Nephron (organoid): Measurements from ENCODE around the gene ARHGEF40.
"Not testable (repeated sequence)": the region's sequence is repeated elsewhere in the genome, so short reads cannot be mapped to it uniquely, and the experiment has no call there.

Source experiments
- H3K27ac Mint-ChIP-seq, 3 experiments: 2 replicates each; pipeline ENCODE4 v1.8.0; 2020; ENCODE audit warnings: mixed read lengths in 3 of 3, mild to moderate bottlenecking in 2 of 3, moderate library complexity in 1 of 3
- H3K27me3 Mint-ChIP-seq: 2 replicates; pipeline ENCODE4 v1.8.0; 2021; ENCODE audit warnings: low read depth, mild to moderate bottlenecking, moderate library complexity, mixed read lengths
- H3K36me3 Mint-ChIP-seq: 2 replicates; pipeline ENCODE4 v1.8.0; 2020; ENCODE audit warnings: low read depth, mixed read lengths
- H3K4me1 Mint-ChIP-seq: 2 replicates; pipeline ENCODE4 v1.8.0; 2020; ENCODE audit warnings: mixed read lengths
- H3K4me3 Mint-ChIP-seq, 3 experiments: 2 replicates each; pipeline ENCODE4 v1.8.0; 2020; ENCODE audit warnings: mild to moderate bottlenecking in 3 of 3, mixed read lengths in 3 of 3, moderate library complexity in 2 of 3
- H3K9me3 Mint-ChIP-seq: 2 replicates; pipeline ENCODE4 v1.8.0; 2020; ENCODE audit warnings: mixed read lengths
- CTCF ChIP-seq, 3 experiments: fragments of 200-600 bp; sonication (generic); IDR thresholded peaks; one replicate each; pipeline ENCODE4 v1.5.0; 2021; ENCODE audit warnings: antibody characterized with exemption in 3 of 3; ENCODE audit not compliant: unreplicated experiment in 3 of 3

The ARHGEF40 gene

GRCh38 chr14:21037156-21037555 is 32.9 kb upstream of the ARHGEF40 start:
- H3K36me3 Mint-ChIP-seq, result no peaks in the 10 kb centered on the region
- no peaks in the 10 kb centered on the region for H3K27me3 Mint-ChIP-seq
- H3K9me3 Mint-ChIP-seq, result no peaks in the 10 kb centered on the region
- H3K4me1 Mint-ChIP-seq, result peaks cover 52% of the 10 kb centered on the region
- peak overlapping the region in 1 of 3 experiments; percentile 10 for H3K27ac Mint-ChIP-seq
- TF ChIP-seq CTCF (IDR thresholded peaks at IDR 0.05; ENCODE audit: unreplicated experiment in 3 of 3), result no peak
- no peak overlapping the region for H3K4me3 Mint-ChIP-seq

- H3K27me3 Mint-ChIP-seq, result no peaks in the 10 kb centered on the region
- peaks cover 51% of the 10 kb centered on the region for H3K4me1 Mint-ChIP-seq
- peak overlapping the region in 2 of 3 experiments; percentile 67 for H3K4me3 Mint-ChIP-seq
- no peak for TF ChIP-seq CTCF (IDR thresholded peaks at IDR 0.05; ENCODE audit: unreplicated experiment in 3 of 3)
- H3K27ac Mint-ChIP-seq, result peak overlapping the region; percentile 89 to 99 (median 94)
- H3K9me3 Mint-ChIP-seq, result no peaks in the 10 kb centered on the region
- H3K36me3 Mint-ChIP-seq, result no peaks in the 10 kb centered on the region
Observed at GRCh38 chr14:21038441-21039422, 31.4 kb upstream of the ARHGEF40 start.

GRCh38 chr14:21039585-21040369 is 30.3 kb upstream of the ARHGEF40 start:
- H3K27me3 Mint-ChIP-seq, result no peaks in the 10 kb centered on the region
- H3K4me3 Mint-ChIP-seq, result peak overlapping the region in 2 of 3 experiments; percentile 67
- no peaks in the 10 kb centered on the region for H3K36me3 Mint-ChIP-seq
- H3K9me3 Mint-ChIP-seq, result no peaks in the 10 kb centered on the region
- peak; percentile 73 to 80 (median 76) for TF ChIP-seq CTCF (IDR thresholded peaks at IDR 0.05; ENCODE audit: unreplicated experiment in 3 of 3)
- peaks cover 58% of the 10 kb centered on the region for H3K4me1 Mint-ChIP-seq
- H3K27ac Mint-ChIP-seq, result peak overlapping the region; percentile 89 to 99 (median 94)

- TF ChIP-seq CTCF (IDR thresholded peaks at IDR 0.05; ENCODE audit: unreplicated experiment in 3 of 3), result peak in 1 of 3 experiments; percentile 17
- Mint-ChIP-seq H3K4me1 (peaks cover 62% of the 10 kb centered on the region), H3K27ac (peak overlapping the region; percentile 89 to 99 (median 94)), H3K27me3 (no peaks in the 10 kb centered on the region), H3K9me3 (no peaks in the 10 kb centered on the region), H3K36me3 (no peaks in the 10 kb centered on the region), H3K4me3 (peak overlapping the region in 2 of 3 experiments; percentile 11 to 35)
Observed at GRCh38 chr14:21040370-21040925, 29.7 kb upstream of the ARHGEF40 start.

- not testable (repeated sequence) for H3K27me3 Mint-ChIP-seq, H3K9me3 Mint-ChIP-seq, H3K4me3 Mint-ChIP-seq, H3K36me3 Mint-ChIP-seq
- H3K27ac Mint-ChIP-seq, result peak overlapping the region in 1 of 3 experiments; percentile 66
- peaks cover 62% of the 10 kb centered on the region for H3K4me1 Mint-ChIP-seq
Observed at GRCh38 chr14:21040941-21041340, 29.2 kb upstream of the ARHGEF40 start.
